K562 (cell line): ENCODE results near the gene FGGY. TPM values are rescaled to one million over a fixed set of nuclear protein-coding genes. Genes with fewer than 3 reads are reported as not detected.

Experiments
- ATAC-seq: fragments of 200-7000 bp; cut with Tn5 transposase; 3 replicates; pipeline ENCODE4 v1.9.1; 2020; ENCODE audit warnings: moderate library complexity
- BruUV-seq: library from RNA; stranded (reverse); fragments of 400-500 nt; replicated peaks from 2 replicates; lab custom pipeline; 2021; lab: Mats Ljungman, UMichigan
- CTCF ChIA-PET: fragments of 300-600 bp; formaldehyde crosslinking; extraction: SDS; loops from one replicate; lab custom pipeline; 2021; ENCODE audit warnings: low intra/inter-chr PET ratio; lab: Yijun Ruan, JAX
- POLR2A ChIA-PET: fragments of 300-600, 350-650 bp; sonication (Branson Sonifier 250); formaldehyde crosslinking; extraction: SDS; loops from one replicate; lab custom pipeline; 2021; ENCODE audit warnings: antibody characterized with exemption, inconsistent platforms; lab: Yijun Ruan, JAX
- DNase-seq, 4 experiments: peaks; one replicate each; pipeline versions ENCODE4 v3.0.0 to v3.0.0-alpha.2; 2011 to 2018; ENCODE audit warnings: low spot score in 3 of 4, mixed read lengths in 3 of 4; ENCODE audit errors: extremely low read depth in 1 of 4
- FAIRE-seq: peaks from 2 replicates; lab custom pipeline; 2011; peaks lifted over from hg19 to GRCh38; lab: Jason Lieb, UNC
- H2AFZ ChIP-seq: 2 replicates; pipeline ENCODE4 v1.6.0; 2011; ENCODE audit warnings: low read depth, low read length, control low read depth, inconsistent platforms
- H3K27ac ChIP-seq: fragments of 200-600 bp; 3 replicates; pipeline ENCODE4 v1.8.0; 2011; ENCODE audit warnings: low read depth, mild to moderate bottlenecking, control low read depth, inconsistent platforms, low read length, moderate library complexity, mixed read lengths; ENCODE audit errors: extremely low read depth
- H3K27me3 ChIP-seq, 2 experiments: fragments of 300-600 bp in 1 of 2; 2 replicates in 1 of 2; 3 replicates in 1 of 2; pipeline versions ENCODE4 v1.6.0 to v1.8.0; 2011; ENCODE audit warnings: inconsistent platforms in 2 of 2, low read length in 2 of 2, mild to moderate bottlenecking in 1 of 2, mixed read lengths in 1 of 2, moderate library complexity in 1 of 2; ENCODE audit not compliant: control insufficient read depth in 2 of 2, insufficient read depth in 2 of 2
- H3K36me3 ChIP-seq: fragments of 300-600 bp; 3 replicates; pipeline ENCODE4 v1.8.0; 2011; ENCODE audit warnings: mild to moderate bottlenecking, low read length, inconsistent platforms; ENCODE audit not compliant: control insufficient read depth, insufficient read depth
- H3K4me1 ChIP-seq, 2 experiments: fragments of 200-600 bp in 1 of 2; replicated peaks in 1 of 2; 2 replicates in 1 of 2; 3 replicates in 1 of 2; pipeline versions ENCODE4 v1.5.1 to v1.8.0; 2011; ENCODE audit warnings: inconsistent platforms in 2 of 2, low read length in 2 of 2, mild to moderate bottlenecking in 1 of 2, mixed read lengths in 1 of 2, moderate library complexity in 1 of 2; ENCODE audit not compliant: control insufficient read depth in 2 of 2, insufficient read depth in 2 of 2
- H3K4me2 ChIP-seq: 2 replicates; pipeline ENCODE4 v1.6.1; 2011; ENCODE audit warnings: low read length, control low read depth, inconsistent platforms, mixed read lengths; ENCODE audit not compliant: insufficient read depth
- H3K4me3 ChIP-seq: fragments of 200-600 bp; sonication (generic), shearing (Covaris generic); 2 replicates; pipeline ENCODE4 v1.5.1; 2016; ENCODE audit warnings: control low read depth, inconsistent platforms
- H3K79me2 ChIP-seq: fragments of 200-600 bp; 3 replicates; pipeline ENCODE4 v1.8.0; 2011; ENCODE audit warnings: low read length, inconsistent platforms; ENCODE audit not compliant: control insufficient read depth, insufficient read depth
- H3K9ac ChIP-seq, 2 experiments: 2 replicates each; pipeline versions ENCODE4 v1.6.0 to v1.6.1; 2011; ENCODE audit warnings: low read depth in 2 of 2, low read length in 2 of 2, control low read depth in 1 of 2, inconsistent platforms in 1 of 2, mild to moderate bottlenecking in 1 of 2, mixed read lengths in 1 of 2; ENCODE audit not compliant: insufficient read depth in 1 of 2
- H3K9me1 ChIP-seq: one replicate; pipeline ENCODE4 v1.6.0; 2011; ENCODE audit warnings: inconsistent platforms, mild to moderate bottlenecking, low read length, moderate library complexity; ENCODE audit not compliant: control insufficient read depth, insufficient read depth
- H3K9me3 ChIP-seq: replicated peaks from 2 replicates; pipeline ENCODE4 v1.5.1; 2011; ENCODE audit warnings: low read depth, low read length, inconsistent platforms; ENCODE audit not compliant: control insufficient read depth, insufficient read depth
- H4K20me1 ChIP-seq: replicated peaks from 2 replicates; pipeline ENCODE4 v1.6.1; 2011; ENCODE audit warnings: low read length, inconsistent platforms, mixed read lengths; ENCODE audit not compliant: control insufficient read depth, insufficient read depth
- ADNP ChIP-seq: fragments of 200-800 bp; sonication (Bioruptor generic); IDR thresholded peaks from 2 replicates; pipeline ENCODE4 v1.6.1; 2016; ENCODE audit warnings: missing genetic modification characterization, missing compliant biosample characterization
- CSDE1 ChIP-seq, 2 experiments: fragments of 450-650 bp; IDR thresholded peaks; 2 replicates each; pipeline ENCODE4 v1.6.1; 2016; ENCODE audit warnings: mild to moderate bottlenecking in 1 of 2
- CTBP1 ChIP-seq: fragments of 450-650 bp; IDR thresholded peaks from 2 replicates; pipeline ENCODE4 v1.6.1; 2016; ENCODE audit warnings: borderline replicate concordance
- HDAC3 ChIP-seq: fragments of 450-650 bp; IDR thresholded peaks from 2 replicates; pipeline ENCODE4 v1.6.1; 2018; ENCODE audit warnings: borderline replicate concordance, mild to moderate bottlenecking, moderate library complexity; ENCODE audit not compliant: partially characterized antibody
- NCOA4 ChIP-seq: fragments of 450-650 bp; IDR thresholded peaks from 2 replicates; pipeline ENCODE4 v1.6.1; 2018; ENCODE audit warnings: mild to moderate bottlenecking; ENCODE audit not compliant: partially characterized antibody
- NFRKB ChIP-seq: fragments of 450-650 bp; IDR thresholded peaks from 2 replicates; pipeline ENCODE4 v1.6.1; 2016; ENCODE audit warnings: low read depth
- NRF1 ChIP-seq, 2 experiments: fragments of 450-650 bp; IDR thresholded peaks in 1 of 2; conservative IDR thresholded peaks in 1 of 2; 2 replicates each; pipeline ENCODE4 v1.6.1; 2014; ENCODE audit warnings: mild to moderate bottlenecking in 2 of 2
- NUFIP1 ChIP-seq: fragments of 450-650 bp; IDR thresholded peaks from 2 replicates; pipeline ENCODE4 v1.6.1; 2018; ENCODE audit not compliant: partially characterized antibody
- PHF8 ChIP-seq: fragments of 200-600 bp; sonication (generic); IDR thresholded peaks from 2 replicates; pipeline ENCODE4 v1.6.1; 2012; ENCODE audit warnings: mixed run types, mild to moderate bottlenecking, inconsistent platforms, low read length, moderate library complexity, borderline replicate concordance
- SIN3B ChIP-seq: fragments of 450-650 bp; IDR thresholded peaks from 2 replicates; pipeline ENCODE4 v1.6.1; 2017; ENCODE audit warnings: low read depth, mild to moderate bottlenecking, moderate library complexity
- TBP ChIP-seq: optimal IDR thresholded peaks from 2 replicates; pipeline ENCODE3; 2011; ENCODE audit warnings: low read depth, low read length, improper control_type of control experiment
- ZFP36 ChIP-seq: fragments of 150-350 bp; IDR thresholded peaks from 2 replicates; pipeline ENCODE4 v1.6.1; 2018; ENCODE audit warnings: low read length, low read depth; ENCODE audit not compliant: partially characterized antibody
- ZNF384 ChIP-seq: IDR thresholded peaks from 2 replicates; pipeline ENCODE4 v1.6.1; 2012; ENCODE audit warnings: low read depth, low read length, improper control_type of control experiment
- ZNF717 ChIP-seq: fragments of 250-450 bp; sonication (Bioruptor Pico); IDR thresholded peaks from 2 replicates; pipeline ENCODE4 v1.5.0; 2021
- WGBS: fragments of 100-300 bp; shearing (Covaris generic); methylation state at CpG from one replicate; pipeline ENCODE4 v1.1.6; 2016; ENCODE audit warnings: low coverage, mixed read lengths; ENCODE audit not compliant: insufficient coverage; ENCODE audit errors: missing lambda C conversion rate; 5-methylcytosine and 5-hydroxymethylcytosine counted together
- in situ Hi-C: fragments of 300-500 bp; cut with MboI; formaldehyde crosslinking; loops from 4 replicates; pipeline ENCODE4 v1.15.0; 2018; ENCODE audit warnings: inconsistent platforms, mixed read lengths
- intact Hi-C: fragments of 100-400 bp; cut with micrococcal nuclease; formaldehyde crosslinking; loops from 2 replicates; pipeline ENCODE4 v1.14.2; 2022
- polyA plus RNA-seq, 8 experiments: library from polyadenylated mRNA; depleted of rRNA in 4 of 8; stranded (reverse) in 5 of 8; unstranded in 3 of 8; fragments of >200 nt; fragmentation: Nextera tagmentation in 2 of 8; fragmentation: Illumina TruSeq in 1 of 8; extraction: Ambion mirVana in 2 of 8; extraction: Trizol in 1 of 8; gene quantifications; 2 replicates each; pipeline versions ENCODE4 v1.2.1 to v1.2.3, GENCODE V29; 2011 to 2014; ENCODE audit warnings: inconsistent platforms in 1 of 8, missing spikeins in 1 of 8
- total RNA-seq, 7 experiments: library from RNA; depleted of rRNA in 6 of 7; stranded (reverse); fragments of >200 nt in 6 of 7; fragmentation: Illumina TruSeq in 2 of 7; extraction: Trizol in 2 of 7; gene quantifications; 2 replicates each; pipeline versions ENCODE4 v1.2.1 to v1.2.3, GENCODE V29; 2011 to 2021; ENCODE audit warnings: low replicate concordance in 1 of 7
- TF ChIP-seq, protein P1 (sequence below): fragments of 450-650 bp; IDR thresholded peaks from 2 replicates; pipeline ENCODE4 v1.6.1; 2017; ENCODE audit warnings: antibody characterized with exemption
- TF ChIP-seq, protein P2 (sequence below): sonication (generic); formaldehyde crosslinking; IDR thresholded peaks from 2 replicates; pipeline ENCODE4 v1.8.0; 2022; ENCODE audit warnings: missing genetic modification reagents, mild to moderate bottlenecking, moderate library complexity, borderline replicate concordance

The FGGY gene
- total and polyA plus RNA-seq, 9 of the 15 experiments (the other 6 are each of a cell fraction or from before 2014, with no cell fraction given) = 9.7 to 19.2 (median 12.6) TPM

DNA sequence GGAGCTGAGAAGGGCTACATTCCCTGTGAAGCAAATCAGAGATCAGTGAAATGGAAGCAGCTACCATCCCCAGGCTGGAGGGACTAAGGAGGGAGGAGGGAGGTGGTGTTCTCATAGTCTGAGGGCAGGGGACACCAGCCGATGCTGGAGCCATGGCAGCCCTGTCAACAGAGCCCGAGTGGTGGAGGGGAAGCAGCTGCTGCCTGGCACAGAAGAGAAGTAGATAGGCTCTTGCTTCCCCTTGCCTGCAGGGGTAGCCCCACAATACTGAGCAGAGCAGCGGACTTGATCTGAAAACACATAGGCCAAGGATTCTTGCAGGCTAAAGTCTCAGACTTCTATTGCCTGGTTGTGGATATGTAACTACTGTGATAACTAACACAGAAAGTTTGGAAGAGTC, 255.1 kb downstream of the FGGY start:
- CTCF ChIA-PET = no interaction called here
- no peak for DNase-seq

DNA sequence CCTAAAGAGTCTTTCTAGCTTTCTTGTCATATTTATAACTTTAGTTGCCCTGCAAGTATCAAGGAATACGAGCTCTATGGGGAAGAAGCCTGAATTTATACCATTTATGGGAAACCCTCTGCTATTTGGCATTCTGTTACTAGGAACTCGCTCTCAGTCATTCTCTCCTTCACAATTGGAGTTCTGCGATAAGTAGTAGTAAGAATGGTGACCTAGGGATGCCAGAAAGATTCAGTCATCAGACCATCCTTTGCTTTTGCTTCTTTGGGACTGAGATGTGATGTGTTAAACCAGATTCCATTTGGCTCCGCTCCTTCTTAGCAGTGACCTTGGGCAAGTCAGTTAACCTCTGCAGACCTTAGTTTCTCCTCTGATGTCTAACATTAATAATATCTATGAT, 256.5 kb downstream of the FGGY start:
- no peak for DNase-seq
- H3K36me3 ChIP-seq = no peaks in the 10 kb centered on the region
- H3K9me3 ChIP-seq = no peaks in the 10 kb centered on the region
- no peak overlapping the region for H3K4me3 ChIP-seq
- no peak overlapping the region for H3K27ac ChIP-seq
- BruUV-seq = no TSS peak
- H3K79me2 ChIP-seq = no peaks in the 10 kb centered on the region
- intact Hi-C loops (no loop called here), in situ Hi-C loops (no loop called here)
- H4K20me1 ChIP-seq = no peaks in the 10 kb centered on the region
- H2AFZ ChIP-seq = no peak overlapping the region
- no peak for ATAC-seq
- no peak overlapping the region for H3K4me2 ChIP-seq
- H3K4me1 ChIP-seq = no peaks in the 10 kb centered on the region
- H3K9ac ChIP-seq = no peak overlapping the region
- no peak for FAIRE-seq
- POLR2A ChIA-PET = interaction anchor here (0.9 kb wide), 1 partner anchor 772 kb away, joined by 3 read pairs; no protein-coding TSS in a partner anchor
- whole genome bisulfite sequencing = 2% methylated on average over 4 of the region's 4 CpGs
- no peaks in the 10 kb centered on the region for H3K27me3 ChIP-seq
- CTCF ChIA-PET = no interaction called here
- no peaks in the 10 kb centered on the region for H3K9me1 ChIP-seq
- TF ChIP-seq CSDE1 (IDR thresholded peaks at IDR 0.05) (no peak), NFRKB (no peak), ZNF384 (no peak), TBP (no peak), NRF1 (conservative IDR thresholded peaks at IDR 0.05 in 1 of 2, IDR thresholded peaks at IDR 0.05 in 1 of 2) (no peak), ADNP (no peak), NCOA4 (no peak), ZFP36 (no peak), ZNF717 (CRISPR knock-in tag) (no peak), HDAC3 (no peak), SIN3B (no peak), CTBP1 (no peak)
- TF ChIP-seq, protein P1, sequence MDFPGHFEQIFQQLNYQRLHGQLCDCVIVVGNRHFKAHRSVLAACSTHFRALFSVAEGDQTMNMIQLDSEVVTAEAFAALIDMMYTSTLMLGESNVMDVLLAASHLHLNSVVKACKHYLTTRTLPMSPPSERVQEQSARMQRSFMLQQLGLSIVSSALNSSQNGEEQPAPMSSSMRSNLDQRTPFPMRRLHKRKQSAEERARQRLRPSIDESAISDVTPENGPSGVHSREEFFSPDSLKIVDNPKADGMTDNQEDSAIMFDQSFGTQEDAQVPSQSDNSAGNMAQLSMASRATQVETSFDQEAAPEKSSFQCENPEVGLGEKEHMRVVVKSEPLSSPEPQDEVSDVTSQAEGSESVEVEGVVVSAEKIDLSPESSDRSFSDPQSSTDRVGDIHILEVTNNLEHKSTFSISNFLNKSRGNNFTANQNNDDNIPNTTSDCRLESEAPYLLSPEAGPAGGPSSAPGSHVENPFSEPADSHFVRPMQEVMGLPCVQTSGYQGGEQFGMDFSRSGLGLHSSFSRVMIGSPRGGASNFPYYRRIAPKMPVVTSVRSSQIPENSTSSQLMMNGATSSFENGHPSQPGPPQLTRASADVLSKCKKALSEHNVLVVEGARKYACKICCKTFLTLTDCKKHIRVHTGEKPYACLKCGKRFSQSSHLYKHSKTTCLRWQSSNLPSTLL = no peak

More for the DNA sequence above, 255.1 kb downstream of the FGGY start:
- Histone ChIP-seq H3K9me3 (no peaks in the 10 kb centered on the region), H3K4me1 (no peaks in the 10 kb centered on the region), H3K79me2 (no peaks in the 10 kb centered on the region), H4K20me1 (no peaks in the 10 kb centered on the region), H3K9ac (peak overlapping the region in 1 of 2 experiments; percentile 41; a peak in 1 of 4 replicates), H2AFZ (no peak overlapping the region), H3K4me2 (no peak overlapping the region), H3K27ac (no peak overlapping the region), H3K27me3 (no peaks in the 10 kb centered on the region), H3K36me3 (no peaks in the 10 kb centered on the region), H3K9me1 (no peaks in the 10 kb centered on the region), H3K4me3 (no peak overlapping the region)
- intact Hi-C loops = no loop called here
- 17% methylated on average over 3 of the region's 3 CpGs for WGBS
- ATAC-seq (no peak), FAIRE-seq (no peak)
- BruUV-seq = no TSS peak
- TF ChIP-seq NUFIP1 (no peak), PHF8 (no peak)
- TF ChIP-seq, protein P2, sequence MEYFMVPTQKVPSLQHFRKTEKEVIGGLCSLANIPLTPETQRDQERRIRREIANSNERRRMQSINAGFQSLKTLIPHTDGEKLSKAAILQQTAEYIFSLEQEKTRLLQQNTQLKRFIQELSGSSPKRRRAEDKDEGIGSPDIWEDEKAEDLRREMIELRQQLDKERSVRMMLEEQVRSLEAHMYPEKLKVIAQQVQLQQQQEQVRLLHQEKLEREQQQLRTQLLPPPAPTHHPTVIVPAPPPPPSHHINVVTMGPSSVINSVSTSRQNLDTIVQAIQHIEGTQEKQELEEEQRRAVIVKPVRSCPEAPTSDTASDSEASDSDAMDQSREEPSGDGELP = no peak
- in situ Hi-C loops = no loop called here
- POLR2A ChIA-PET = interaction anchor here (0.6 to 1.2 kb wide), 3 partner anchors 9 to 91 kb away, joined by 3 to 4 read pairs (median 3); no protein-coding TSS in a partner anchor
